ENCODE measurements around the gene NCKIPSD.

The NCKIPSD gene

DNA sequence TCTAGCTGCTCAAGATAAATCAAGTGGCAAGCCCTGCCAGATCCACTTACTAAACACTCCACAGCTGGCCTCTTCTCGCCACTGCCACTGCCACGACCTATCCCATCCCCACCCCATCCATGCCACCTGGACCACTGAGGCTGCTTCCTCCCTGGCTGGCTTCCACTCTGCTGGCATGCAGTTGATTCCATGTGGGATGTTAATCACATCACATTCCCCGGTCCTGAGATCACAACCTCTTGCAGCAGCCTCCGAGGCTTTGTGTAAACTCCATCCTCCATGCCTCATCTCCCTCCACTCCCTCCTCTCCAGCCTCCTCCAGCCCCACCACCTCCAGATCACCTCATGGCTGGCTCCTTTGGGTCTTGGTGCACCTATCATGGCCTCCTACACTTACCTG is 7.7 kb downstream of the NCKIPSD start:
- no peak for DNase-seq

DNA sequence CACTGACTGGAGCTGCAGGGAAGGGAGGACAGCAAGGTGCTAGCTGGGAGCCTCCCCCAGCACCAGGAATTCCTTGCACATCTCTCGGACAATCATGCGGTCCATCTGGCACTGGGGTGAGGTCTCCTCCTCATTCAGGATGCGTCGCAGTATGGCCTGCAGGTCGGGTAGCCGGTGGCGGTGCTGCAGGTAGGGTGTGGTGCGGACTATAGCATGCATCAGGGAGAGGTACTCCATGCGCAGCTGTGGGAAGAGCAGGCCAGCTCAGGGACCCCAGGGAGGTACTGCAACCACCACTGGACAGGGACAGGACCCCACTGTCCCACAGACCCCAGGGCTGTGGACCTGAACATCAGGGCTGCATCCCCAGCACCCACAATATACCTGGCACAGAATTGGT is 11.2 kb downstream of the NCKIPSD start:
- no peak for DNase-seq

DNA sequence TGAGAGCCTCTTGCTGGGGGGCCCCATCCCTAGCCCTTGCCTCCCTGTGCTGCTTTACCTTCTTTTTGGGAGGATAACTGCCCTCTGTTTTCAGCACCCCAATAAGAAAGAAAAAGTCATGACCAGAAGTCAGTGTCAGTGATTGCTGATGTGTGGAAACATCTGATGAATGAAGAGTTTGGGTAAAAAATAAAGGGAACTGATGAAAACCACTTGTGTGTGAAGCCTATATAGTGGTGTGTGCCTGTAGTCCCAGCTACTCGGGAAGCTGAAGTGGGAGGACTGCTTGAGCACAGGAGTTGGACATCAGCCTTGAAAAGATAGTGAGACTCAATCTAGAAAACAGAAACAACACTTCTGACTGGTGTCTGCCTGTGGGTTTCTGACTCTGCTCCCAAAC is 13.2 kb downstream of the NCKIPSD start:
- no peak for DNase-seq

DNA sequence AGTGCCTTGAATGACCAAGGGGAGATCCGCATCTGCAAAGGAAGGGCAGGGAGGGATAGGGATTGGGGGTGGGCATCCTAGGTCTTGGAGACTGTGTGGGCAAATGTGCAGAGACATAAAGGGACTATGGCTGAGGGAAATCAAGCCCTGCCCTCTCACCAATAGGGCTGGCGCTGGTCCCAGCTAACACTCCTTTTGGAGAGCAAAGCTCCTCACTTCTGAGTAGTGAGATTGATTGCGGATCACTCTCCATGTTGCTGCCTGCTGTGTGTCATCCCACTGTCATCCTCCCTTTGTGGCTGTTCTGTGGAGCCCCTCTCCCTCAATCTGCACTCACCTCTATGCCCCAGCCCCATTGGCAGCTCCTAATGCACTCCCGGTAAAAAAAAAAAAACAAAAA is 20.8 kb downstream of the NCKIPSD start:
- no peak for DNase-seq

DNA sequence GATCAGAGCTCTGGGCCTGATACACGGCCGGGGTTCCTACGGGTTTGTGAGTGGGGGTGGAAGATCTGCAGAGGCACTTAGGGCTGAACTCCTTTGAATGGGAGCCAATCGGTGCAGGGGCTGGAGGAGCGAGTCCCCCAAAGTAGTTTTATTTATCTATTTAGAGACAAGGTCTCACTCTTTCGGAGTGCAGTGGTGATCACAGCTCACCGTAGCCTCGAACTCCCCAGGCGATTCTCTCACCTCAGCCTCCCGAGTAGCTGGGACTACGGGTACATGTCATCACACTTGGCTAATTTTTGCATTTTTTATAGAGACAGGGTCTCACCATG is 21.4 kb downstream of the NCKIPSD start:
- DNase-seq = no peak

DNA sequence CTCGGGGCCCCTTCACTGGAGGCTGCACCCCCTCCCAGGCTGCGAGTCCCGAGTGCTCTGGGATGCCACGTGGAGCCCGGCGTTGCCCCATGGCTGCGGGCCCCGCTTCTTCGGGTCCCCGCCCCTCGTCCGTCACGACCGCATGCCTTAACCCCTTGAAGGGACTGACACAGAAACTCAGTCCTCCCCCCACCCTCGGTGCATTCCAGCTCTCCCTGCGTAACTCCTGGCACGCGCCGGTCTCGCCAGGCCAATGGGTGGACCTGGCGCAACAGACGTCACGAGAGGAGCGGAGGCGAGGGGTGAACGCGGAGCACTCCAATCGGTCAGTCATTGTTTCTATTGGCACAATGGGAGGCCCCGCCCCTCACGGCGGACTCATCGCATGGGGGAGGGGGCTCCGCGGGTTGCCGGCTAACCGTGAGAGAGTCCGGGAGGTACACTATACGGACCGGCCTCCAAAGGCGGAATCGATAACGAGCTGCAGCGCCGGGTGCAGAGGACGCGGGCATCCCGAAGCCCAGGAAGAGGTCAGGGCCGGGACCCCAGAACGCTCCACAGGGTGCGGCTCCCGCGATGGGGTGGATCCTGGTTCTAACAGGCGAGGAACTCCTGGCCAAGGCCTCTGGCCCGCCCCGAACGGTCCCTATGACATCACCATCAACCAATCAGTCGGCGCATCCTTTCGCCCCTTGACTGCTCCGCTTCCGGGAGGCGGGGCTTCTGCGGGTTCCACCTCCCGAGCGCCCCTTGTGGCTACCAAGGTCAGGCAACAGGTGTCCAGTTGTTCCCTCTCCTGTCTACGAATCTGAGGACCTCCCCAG is 22.0 kb downstream of the NCKIPSD start:
- peak; percentile 100 for DNase-seq

DNA sequence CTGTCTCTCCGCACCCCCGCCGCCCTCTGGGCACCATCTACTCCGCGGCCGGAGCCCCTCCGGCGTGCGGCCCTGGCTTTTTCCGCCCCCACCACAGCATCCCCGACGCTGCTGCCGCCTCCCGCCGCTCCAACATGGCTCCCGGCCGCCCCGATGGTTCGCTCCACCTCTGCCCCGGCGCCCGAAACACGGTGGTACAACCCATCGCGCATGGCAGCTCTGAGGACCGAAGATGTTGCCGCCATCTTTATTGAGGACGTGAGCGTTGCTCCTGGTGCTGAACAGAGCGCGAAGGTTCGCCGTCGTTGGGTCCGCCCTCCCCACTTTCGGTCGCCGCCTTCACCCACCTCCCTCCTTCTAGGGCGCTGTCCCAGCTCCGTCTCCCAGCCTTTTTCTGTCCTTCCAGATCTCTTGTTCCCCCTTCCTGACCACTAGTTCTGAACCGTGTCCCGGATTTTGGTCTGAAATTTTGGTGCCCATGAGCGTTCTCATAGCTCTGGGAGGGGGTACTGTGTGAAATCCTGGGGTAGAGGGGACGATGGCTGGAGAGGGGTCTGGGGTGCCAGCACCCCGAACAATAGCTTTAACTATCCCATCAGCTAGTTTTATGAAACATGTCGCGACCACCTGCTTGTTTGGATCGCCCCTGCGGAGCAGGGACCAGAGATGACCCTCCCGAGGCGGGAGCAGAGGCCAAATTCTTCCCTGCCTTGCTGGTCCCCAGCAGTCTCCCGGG is 22.8 kb downstream of the NCKIPSD start, which contains the start of gene CELSR3:
Gene CELSR3, minus strand, starts transcription at position 134 of the 736 bp plus-strand sequence. CDS start 252 bp downstream, outside the sequence.
- DNase-seq = peak; percentile 91

DNA sequence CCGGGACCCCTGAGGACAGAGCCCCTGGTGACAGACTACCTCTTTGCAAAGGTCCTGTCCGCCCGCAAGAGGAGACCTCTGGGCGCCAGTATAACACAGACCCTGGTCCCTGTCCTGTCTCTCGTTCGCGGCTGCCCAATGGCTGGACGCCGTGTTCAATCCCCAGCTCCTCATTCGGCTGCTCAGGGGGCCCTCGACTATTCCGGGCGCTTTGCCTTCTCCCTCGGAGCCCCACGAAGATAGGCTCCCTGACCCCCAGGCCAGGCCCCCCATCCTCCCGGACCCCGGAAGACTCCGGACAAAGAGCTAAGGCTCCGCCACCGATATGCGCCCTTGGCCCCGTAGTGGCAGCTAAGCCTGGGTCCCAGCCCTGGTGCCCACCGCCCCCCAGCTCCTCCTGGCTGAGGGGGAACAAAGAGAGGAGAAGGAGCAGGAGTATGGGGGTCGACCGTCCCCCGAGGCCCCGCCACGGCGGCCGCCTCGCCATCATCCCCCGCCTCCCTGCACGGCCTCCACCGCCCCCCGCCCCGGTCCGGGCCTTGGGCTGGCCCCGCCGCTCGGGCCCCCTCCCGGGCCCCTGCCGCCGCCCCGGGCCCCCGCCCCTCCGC is 23.5 kb downstream of the NCKIPSD start:
- no peak for DNase-seq

DNA sequence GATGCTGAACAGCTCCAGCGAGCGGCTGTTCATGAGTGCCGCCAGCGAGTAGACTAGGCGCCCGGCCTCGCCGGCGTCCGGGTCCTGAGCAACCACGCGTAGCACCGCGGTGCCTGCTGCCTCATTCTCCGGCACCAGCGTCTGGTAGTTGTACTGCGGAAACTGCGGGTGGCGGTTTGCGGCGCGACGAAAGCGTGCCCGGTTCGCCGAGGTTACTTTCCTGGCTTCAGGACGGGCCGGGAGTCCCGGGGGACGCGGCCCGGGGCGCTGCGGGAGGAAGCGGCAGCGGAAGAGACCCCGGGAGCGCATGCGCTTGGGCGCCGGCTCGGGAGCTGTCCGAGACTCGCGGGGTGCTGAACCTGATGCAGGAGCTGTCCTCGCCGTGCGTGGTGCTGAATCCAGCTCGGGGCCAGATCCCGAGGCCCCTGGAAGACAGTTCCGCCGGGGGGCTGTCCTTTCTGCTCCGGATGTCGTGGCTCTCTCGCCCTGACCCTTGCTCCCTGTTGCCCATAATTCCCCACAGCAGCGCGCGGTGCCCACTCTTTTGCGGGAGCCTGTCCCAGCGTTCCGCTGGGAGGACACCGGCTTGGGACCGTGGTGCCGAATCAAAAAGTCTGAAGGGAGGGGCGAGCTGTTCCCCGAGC is 24.1 kb downstream of the NCKIPSD start:
- peak; percentile 92 for DNase-seq

DNA sequence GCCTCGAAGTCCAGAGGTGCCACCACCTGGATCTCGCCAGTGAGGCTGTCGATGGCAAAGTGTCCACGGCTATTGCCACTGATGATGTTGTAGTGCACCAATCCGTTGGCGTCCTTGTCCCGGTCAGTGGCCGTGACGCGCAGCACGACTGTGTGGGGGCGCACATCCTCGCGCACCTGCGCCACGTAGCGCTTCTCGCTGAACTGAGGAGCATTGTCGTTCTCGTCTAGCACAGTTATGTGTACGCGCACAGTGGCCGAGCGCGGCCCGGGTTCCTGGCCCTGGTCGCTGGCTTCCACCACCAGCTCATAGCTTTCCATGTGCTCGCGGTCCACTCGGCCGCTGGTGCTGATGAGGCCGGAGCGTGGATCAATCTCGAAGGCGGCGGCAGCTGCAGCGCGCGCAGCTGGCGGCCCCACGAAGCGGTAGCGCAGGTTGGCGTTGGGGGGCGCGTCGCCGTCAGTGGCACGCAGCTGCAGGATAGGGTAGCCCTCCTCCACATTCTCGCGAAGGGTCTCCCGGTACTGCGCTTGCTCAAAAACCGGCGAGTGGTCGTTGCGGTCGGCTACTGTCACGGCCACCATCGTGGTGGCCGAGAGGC is 24.8 kb downstream of the NCKIPSD start:
- DNase-seq = no peak

DNA sequence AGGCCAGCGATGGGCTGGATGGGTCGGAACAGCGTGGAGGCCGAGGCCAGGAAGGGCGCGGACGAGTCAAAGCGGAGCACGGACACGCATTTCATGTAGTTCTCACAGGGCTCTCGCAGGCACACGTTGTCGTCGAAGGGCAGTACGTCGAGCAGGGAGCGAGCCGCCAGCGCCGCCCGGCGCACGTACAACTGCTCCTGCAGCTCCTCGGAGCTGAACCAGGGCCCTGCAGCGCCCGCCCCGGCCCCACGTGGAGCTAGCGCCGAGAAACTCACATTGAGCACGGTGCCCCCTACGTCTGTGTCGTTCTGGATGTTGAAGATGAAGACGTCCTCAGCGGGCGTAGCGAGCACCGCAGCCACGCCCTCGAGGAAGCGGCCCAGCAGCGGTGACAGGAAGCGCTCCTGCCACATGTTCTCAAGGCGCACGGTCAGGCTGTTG is 28.9 kb downstream of the NCKIPSD start:
- DNase-seq = no peak

DNA sequence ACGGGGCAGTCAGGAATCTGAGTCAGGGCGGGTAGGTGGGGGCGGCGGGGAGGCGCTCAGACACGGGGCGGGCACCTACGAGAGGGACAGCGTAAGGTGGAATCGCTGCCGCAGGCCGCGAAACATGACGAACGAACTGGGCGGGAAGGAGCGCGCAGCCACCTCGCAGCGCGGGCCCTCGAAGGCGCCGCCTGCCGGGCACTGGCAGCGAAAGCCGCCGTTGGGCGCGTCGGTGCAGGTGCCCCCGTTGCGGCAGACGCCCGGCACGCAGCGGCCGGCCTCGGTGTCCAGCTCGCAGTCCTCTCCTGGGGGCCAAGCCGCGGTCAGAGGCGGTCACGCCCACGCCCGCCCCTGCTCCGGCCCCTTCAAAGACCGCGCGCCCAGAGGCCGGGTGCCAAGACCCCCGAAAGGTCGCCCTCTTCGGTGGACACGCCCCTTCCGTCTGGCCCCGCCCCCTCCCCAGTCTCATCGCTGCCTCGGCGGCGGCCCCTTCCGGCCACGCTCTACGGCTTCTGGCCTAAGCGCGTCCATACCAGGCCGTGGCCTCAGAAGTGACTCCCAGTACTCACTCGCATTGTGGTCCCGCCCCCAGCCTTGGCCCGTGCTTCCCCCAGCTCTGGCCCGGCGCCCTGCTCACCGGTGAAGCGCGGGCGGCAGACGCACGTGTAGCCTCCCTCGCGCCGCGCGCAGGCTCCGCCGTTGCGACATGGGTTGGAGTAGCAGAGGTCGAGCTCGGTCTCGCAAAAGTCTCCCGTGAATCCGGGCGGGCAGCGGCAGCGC is 29.5 kb downstream of the NCKIPSD start:
- DNase-seq = peak; percentile 93

DNA sequence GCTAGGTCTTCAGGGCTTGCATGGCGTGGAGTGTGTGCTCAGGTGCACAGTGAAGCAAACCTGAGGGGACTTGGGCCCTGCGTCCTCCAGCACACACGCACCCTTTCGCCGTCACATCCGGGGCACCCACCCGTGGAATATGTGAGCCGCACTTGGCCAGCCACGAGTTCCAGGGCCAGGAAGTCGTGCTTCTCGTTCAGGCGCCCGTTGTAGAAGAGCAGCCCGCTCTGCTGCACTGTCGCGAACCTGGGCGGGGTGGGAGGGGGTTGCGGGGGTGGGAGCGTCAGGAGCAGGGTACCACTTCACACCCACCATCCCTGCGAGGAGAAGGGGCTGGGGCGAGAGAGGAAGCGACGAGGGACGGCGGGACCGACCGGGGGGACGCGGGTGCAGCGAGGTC is 30.1 kb downstream of the NCKIPSD start:
- DNase-seq = no peak

DNA sequence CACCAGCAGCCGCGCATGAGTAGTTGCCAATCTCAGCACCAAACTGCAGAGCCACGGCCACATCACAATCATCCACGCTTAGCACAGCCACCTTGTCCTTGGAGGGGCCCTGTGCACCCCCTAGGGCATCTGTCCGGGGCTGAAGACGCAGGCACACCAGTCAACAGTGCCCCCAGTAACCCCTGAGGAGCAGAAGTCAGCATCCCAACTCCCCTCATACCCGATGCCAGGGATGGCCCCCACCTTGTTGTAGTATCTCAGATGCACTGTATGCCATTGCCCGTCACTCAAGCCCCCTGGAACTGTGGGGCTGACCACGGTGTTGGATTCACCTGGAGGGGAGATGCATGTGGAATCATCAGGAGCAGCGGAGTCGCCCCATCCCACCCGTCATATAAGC is 30.7 kb downstream of the NCKIPSD start:
- DNase-seq = no peak

DNA sequence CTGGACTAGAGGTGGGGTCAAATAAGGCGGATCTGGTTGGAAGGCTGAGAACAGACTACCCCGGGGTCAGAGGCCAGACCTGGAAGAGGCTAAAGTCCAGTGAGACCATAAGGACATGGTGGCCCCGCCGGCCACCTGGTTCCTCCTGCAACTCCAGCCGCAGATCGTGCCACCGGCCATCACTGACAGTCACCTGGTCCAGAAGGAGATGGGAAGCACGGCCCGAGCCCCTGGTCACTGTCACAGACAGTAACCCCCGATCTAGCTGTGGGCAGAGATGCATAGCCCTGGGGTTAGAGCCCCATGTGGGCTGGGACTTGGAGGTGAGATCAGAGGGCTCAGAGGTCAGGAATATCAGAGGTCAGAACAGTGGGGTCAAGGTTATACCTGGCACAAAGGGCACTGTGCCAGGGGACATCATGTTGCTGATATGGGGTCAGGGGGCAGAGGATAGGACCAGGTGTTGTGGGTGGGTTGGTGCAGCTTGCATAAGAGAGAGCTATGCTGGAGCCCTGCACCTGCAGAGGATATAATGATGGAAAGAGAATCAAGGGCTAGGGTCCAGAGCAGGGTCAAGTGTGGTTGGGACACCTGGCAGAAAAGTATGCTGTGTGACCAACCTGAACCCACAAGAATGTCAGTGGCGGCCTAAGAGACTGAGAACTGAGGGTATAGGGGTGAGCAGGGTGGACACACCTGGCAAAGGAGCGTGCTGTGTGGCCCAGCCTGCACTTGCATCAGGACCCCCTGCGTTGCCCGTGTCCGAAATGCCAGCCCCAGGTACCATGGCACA is 32.6 kb downstream of the NCKIPSD start:
- DNase-seq = no peak

DNA sequence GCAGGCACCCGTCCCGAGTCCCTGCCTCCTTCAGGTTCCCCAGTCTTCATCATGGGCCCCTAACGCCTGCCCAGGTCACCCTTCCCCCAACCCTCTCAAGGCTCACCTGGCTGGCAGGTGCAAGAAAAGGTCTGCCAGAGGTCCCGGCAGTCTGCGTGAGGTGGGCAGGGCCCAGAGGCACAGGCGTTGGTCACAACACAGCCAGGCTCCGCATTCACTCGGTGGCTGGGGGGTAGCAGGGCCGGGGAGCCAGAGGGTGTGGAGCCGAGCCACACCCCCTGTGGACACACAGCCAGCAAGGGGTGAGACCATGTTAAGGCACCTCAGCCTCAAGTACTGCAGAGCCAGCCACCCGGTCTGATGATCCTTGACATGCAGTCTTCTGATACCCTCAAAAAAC is 33.9 kb downstream of the NCKIPSD start:
- no peak for DNase-seq

DNA sequence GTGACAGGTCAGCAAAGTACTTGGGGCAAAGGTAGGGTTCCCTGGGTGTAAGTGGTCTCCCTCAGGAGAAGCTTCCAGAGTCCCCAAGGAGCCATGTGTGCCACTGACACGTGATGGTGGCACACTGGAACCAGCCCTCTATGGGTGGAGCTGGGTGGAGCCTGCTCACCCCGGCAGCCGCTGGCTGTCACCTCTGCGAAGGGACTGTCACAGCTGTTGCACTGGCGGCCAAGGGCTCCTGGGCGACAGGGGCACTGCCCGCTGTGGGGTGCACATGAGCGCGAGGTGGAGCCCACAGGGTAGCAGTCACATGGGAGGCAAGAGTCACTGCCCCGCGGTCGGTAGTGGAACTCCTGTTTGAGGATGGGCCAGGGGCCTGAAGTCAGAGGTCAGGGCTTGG is 35.0 kb downstream of the NCKIPSD start:
- DNase-seq = no peak

DNA sequence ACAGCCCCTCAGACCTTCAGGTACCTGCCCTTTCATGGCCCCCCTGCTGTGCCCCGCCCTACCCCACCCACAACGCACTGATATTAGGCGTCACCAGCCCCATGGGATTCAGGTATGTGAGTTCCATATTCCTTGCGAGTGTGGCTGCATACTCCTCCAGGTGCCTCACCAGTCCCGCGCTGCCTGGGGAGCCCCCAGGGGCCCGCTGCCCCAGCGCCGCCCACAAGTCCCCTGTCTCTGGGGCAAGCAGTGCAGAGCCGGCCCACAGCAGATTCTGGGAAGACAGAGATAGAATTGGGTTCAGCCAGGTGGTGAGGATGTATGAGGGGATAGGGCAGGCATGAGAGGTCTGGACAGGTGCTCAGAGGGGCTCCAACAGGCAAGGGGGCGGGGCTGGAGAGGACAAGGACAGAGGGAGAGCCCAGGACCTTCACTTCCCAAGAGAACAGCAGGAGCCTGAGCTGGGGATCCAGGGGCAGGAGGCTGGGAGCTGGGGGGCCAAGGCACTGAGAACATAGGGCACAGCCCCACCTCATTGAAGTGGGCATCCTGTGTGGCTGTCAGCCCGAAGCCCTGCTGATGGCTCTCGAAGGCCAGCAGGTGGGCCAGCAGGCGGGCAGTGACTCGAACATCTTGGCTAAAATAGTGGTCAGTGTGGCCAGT is 37.4 kb downstream of the NCKIPSD start:
- no peak for DNase-seq

DNA sequence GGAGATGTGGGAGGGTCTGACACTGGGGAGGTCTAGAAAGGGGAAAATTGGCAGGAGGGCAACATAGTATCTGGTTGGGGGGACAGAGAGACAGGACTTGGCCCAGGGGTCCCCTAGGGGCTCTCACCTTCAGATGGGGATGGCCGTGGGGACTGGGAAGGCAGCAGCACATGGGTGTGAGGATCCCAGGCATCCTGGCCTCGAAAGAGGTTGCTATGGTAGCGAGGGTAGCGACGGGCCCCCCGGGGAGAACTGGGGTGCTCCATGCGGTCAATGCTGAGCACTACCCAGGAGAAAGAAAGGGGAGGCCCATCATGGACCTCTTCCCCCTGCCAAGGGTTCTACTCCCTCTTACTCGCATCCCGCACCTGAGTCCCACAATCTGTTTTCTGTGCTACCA is 38.0 kb downstream of the NCKIPSD start:
- no peak for DNase-seq

DNA sequence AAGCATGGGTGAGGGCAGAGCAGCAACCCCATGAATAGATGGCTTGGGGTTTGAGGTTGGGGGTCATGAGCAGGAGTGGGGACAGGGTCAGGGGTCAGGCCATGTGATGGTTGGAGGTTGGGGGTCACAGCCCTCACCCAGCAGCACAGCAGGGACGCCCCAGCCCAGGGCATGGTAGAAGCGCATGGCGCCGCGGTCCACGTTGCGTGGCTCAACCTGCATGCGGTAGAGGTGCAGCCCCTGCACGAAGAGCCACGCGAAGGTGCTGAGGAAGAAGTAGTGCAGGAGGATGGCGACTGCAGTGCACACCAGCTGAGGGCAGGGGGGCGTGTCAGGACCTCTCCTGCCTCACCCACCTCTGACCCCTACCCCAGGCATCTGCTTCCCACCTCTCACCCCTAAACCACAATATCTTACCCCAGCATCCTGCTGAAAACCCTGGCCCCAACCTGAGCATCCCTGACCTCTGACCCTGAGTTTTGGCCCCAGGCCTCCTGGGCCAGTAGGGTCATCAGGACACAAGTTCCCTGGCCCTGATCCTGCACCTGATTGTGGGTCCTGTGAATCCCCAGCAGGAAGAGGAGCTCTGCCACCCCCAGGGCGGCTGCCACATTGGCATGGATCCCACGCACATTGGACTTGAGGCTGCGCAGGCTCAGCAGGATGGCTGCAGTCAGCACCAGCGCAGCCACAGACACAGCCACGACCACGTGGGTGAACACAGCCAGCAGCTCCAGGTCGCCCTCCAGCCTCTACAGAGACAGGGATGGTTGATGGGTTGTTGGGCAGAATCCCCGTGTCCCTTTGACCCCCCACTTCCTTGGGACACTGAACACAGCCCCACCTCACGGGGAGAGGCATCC is 40.6 kb downstream of the NCKIPSD start:
- no peak for DNase-seq
